ENCODE results near the gene GTPBP10.
"Not testable (repeated sequence)": the region's sequence is repeated elsewhere in the genome, so short reads cannot be mapped to it uniquely, and the experiment has no call there.

GTPBP10 gene

DNA sequence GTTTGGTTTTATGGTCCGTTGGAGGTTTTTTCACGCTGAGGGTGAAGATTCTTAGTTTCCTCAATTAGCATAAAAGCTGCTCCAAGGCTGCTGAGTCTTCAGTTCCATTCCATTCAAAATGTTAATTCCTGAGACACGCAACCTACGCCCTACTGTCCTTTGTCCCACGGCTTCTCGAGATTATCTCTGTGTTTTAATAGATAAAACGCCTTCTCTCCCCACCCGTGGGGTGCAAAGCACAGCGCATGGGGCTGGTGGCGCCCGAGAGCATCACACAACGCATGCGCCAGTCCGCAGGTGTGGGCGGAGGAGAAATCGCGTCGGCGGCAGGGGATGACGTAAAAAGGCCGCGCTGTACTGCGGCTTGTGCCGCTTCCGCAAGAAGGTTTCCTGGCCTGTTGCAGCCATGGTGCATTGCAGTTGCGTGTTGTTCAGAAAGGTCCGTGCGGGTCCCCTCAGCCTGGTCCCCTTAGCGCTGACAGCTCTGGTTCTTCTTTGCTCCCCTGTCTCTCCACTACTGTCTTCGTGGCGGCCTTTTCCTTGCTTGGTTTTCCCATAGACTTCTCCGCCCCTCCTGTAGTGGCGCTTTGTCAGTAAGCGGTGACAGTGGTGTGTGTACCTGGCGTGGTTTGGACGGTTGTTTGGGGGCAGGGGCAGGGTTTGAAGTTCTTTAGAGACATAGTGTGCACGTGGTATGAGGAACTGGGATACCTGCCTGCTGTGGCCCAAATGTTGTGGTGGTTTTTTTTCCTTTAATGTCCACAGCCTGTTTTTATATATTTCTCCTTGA lies at the start of gene GTPBP10:
TSS of gene GTPBP10 (plus strand) at position 381 of the 790 bp plus-strand sequence. CDS start at position 407, 26 bp downstream.
- peak; percentile 83 to 94 for DNase-seq (ENCODE audit: low read depth in 1 of 2, low spot score in 1 of 2)

DNA sequence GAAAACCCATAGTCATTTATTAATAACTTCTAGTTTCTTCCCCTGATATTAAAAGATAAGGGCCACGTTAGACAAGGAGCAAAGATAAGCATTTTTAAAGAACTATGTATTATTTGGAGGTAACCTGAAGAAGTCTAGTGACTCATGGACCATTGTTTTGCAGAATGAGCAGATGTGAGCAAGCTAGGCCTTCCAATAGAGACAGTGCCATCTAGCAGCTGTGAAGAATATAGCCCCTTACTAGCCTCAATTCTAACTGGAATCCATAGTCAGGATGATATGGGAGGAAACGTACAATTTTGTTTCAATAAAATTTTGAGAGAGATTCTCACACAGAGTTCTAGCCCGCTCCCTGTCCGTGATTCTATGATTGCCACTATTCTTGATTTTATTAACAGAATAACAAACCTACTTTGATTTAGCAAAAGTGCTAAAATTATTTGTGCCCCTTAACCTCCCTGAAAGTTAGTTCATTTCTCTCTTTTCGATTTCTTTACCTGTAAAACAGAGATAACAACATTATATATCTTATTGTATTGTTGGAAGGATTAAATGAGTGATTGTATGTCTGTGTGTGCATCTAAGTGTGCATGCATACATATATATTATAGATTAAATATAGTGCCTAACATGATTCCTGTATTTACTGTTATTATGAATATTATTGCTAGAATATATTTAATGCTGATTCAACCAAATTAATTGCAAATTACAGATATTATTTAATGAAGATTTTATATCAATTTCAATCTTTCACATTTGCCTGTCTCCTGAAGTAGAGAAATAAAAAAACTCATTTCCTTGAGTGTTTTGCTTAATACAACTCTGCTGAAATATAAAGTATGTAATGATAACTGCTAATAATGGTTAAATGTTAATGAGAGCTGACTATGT lies 48.1 kb upstream of the GTPBP10 start:
- DNase-seq (ENCODE audit: low read depth in 1 of 2, low spot score in 1 of 2) = no peak

GRCh38 chr7:90303241-90303640 lies 43.3 kb upstream of the GTPBP10 start:
- no peak for DNase-seq (ENCODE audit: low read depth in 1 of 2, low spot score in 1 of 2)

DNA sequence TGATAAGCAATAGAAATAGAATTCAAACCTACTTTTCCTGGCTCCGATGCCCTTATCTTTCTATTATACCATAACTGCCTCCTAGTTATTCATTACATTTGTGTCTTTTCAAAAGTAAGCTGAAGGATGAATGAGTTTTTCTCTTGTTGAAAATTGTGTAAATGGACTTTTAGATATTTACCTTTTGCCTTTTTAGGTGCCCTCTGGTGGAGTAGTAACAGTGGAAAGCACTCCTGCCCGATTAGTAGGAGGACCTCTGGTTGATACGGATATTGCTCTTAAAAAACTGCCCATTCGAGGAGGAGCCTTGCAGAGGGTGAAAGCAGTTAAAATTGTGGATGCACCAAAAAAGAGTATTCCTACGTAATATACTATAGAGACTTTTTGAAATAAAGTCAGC lies 36.6 kb upstream of the GTPBP10 start:
- no peak for DNase-seq (ENCODE audit: low read depth in 1 of 2, low spot score in 1 of 2)

- DNase-seq (ENCODE audit: low read depth in 1 of 2, low spot score in 1 of 2) = no peak
Observed at GRCh38 chr7:90311175-90311574, 35.3 kb upstream of the GTPBP10 start.

- DNase-seq (ENCODE audit: low read depth in 1 of 2, low spot score in 1 of 2) = no peak
Observed at GRCh38 chr7:90312745-90313144, 33.8 kb upstream of the GTPBP10 start.

GRCh38 chr7:90313907-90314306 lies 32.6 kb upstream of the GTPBP10 start:
- no peak for DNase-seq (ENCODE audit: low read depth in 1 of 2, low spot score in 1 of 2)

GRCh38 chr7:90320014-90320413 lies 26.5 kb upstream of the GTPBP10 start:
- no peak for DNase-seq (ENCODE audit: low read depth in 1 of 2, low spot score in 1 of 2)

- DNase-seq (ENCODE audit: low read depth in 1 of 2, low spot score in 1 of 2) = no peak
Observed at GRCh38 chr7:90320418-90320800, 26.1 kb upstream of the GTPBP10 start.

GRCh38 chr7:90320801-90321494 lies 25.6 kb upstream of the GTPBP10 start, which contains the start of gene FAM237B:
Gene FAM237B, minus strand, starts transcription at chr7:90321304. Its CDS starts 1,556 bp downstream, at chr7:90319748.
- DNase-seq (ENCODE audit: low read depth in 1 of 2, low spot score in 1 of 2) = no peak

DNA sequence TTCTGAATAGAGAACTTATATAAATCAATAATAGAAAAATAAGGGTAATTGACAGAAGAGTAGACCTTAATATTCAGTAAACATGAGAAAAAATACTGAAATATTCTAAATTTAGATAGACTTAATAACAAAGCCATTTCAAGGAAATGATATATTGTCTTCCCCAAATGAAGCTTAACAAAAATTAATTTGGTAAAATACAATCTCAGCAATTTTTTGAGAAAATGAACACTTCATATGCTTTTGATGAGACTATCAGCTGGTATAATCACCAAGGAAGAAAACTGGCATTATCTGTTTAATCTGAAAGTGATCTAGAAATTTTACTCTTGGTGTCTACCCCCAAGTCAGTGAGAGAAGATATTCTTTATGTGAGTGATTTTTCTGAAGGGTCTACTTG lies 23.7 kb upstream of the GTPBP10 start:
- no peak for DNase-seq (ENCODE audit: low read depth in 1 of 2, low spot score in 1 of 2)

DNA sequence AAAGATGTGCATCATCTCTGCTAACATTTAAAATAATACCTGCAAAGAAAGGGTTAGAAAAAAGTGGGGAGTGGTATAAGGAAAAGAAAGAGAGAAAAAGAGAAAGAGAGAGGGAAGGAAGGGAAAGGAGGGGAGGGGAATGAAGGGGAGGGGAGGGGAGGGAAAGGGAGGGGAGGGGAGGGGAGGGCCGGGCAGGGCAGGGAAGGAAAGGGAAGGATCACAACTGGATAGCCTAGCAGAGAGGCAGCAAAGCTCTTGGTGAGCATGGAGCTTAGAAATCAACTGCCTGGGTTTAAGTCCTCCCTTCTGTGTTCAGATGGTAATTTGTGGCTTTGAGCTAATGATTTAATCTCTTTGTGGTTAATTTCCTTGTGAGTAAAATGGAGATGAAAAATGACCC lies 20.0 kb upstream of the GTPBP10 start:
- no peak for DNase-seq (ENCODE audit: low read depth in 1 of 2, low spot score in 1 of 2)

GRCh38 chr7:90334193-90334843 lies 12.2 kb upstream of the GTPBP10 start:
- no peak for DNase-seq (ENCODE audit: low read depth in 1 of 2, low spot score in 1 of 2)

- not testable (repeated sequence) for DNase-seq (ENCODE audit: low read depth in 1 of 2, low spot score in 1 of 2)
Observed at GRCh38 chr7:90334926-90335325, 11.6 kb upstream of the GTPBP10 start.

DNA sequence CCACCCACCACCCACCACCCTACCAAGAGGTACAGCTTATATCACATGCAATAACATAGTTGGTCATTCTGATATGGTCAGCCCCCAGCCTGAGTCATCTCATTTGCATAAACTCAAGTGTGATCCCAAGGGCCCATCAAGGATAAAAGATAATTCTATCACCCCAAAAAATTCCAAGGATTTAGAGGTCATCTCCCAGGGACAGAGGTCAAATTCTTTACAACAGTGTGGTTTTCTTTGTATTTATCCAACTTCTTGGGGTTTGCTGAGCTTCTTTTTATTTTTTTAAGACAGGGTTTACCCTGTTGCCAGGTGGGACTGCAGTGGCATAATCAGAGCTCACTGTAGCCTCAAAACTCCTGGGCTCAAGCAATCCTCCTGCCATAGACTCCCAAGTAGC lies 9.4 kb upstream of the GTPBP10 start:
- no peak for DNase-seq (ENCODE audit: low read depth in 1 of 2, low spot score in 1 of 2)

DNA sequence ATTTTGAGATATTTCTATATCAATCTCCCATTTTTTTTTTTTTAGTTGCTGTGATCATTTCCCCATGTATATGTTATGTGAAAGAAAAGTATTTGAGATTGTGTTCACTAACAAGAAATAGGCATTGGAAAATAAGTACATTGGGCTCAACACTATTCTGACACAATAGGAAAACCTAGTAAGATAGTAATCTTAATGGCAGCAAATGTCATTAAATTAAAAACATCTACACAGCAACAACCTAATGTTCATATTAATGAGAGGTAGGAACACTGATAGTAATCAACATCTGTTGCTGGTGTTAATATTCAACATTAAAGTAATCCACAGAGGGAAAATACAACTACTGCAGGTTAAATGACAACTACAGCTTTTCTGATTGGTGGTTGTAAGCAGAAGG lies 1.5 kb upstream of the GTPBP10 start:
- DNase-seq (ENCODE audit: low read depth in 1 of 2, low spot score in 1 of 2) = no peak

GRCh38 chr7:90345595-90346335 lies 751 bp upstream of the GTPBP10 start:
- DNase-seq (ENCODE audit: low read depth in 1 of 2, low spot score in 1 of 2) = no peak

GRCh38 chr7:90347759-90348158 lies 1.2 kb downstream of the GTPBP10 start:
- DNase-seq (ENCODE audit: low read depth in 1 of 2, low spot score in 1 of 2) = no peak

DNA sequence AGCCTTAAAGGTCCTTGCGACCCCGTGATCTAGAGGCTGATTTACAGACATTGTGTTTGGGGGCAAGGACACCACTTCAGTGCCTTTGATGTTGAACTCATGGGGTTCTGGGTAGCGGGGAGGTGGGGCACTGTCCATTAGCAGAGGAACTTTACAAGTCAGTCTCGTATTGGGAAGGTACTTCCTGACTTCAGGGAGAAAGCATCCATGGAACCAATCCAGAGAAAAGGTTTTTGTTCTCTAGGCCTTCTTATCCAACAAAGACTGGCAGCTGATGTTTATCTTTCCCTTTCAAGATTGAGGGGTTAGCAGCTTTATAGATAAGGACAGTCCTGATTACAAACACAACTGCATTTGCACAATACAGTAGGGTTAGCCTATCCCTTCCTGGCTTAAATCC lies 2.8 kb downstream of the GTPBP10 start:
- DNase-seq (ENCODE audit: low read depth in 1 of 2, low spot score in 1 of 2) = no peak

DNA sequence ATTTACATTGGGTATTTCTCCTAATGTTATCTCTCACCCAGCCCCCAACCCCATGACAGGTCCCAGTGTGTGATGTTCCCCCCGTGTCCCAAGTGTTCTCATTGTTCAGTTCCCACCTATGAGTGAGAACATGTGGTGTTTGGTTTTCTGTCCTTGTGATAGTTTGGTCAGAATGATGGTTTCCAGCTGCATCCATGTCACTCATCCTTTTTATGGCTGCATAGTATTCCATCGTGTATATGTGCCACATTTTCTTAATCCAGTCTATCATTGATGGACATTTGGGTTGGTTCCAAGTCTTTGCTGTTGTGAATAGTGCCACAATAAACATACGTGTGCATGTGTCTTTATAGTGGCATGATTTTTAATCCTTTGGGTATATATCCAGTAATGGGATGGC lies 3.5 kb downstream of the GTPBP10 start:
- DNase-seq (ENCODE audit: low read depth in 1 of 2, low spot score in 1 of 2) = not testable (repeated sequence)
